Uterus (tissue), 4 donors: ENCODE data around the gene IGSF3. TPM values are rescaled to one million over a fixed set of nuclear protein-coding genes. Genes with fewer than 3 reads are reported as not detected.

Experiments used
- DNase-seq, 2 donors: peaks; one replicate each; pipeline ENCODE4 v3.0.0-alpha.2; 2019 to 2020
- H3K27ac ChIP-seq, 2 donors: fragments of 200-600 bp; sonication (generic); 1 replicate in 1 of 2; 2 replicates in 1 of 2; pipeline ENCODE4 v1.5.1; 2016 to 2018
- H3K27me3 ChIP-seq, 2 donors: fragments of 200-600 bp; sonication (generic); one replicate each; pipeline ENCODE4 v1.5.1; 2018 to 2019; ENCODE audit warnings: control low read depth in 1 of 2
- H3K36me3 ChIP-seq, 2 donors: fragments of 200-600 bp; sonication (generic); one replicate each; pipeline ENCODE4 v1.5.1; 2019; ENCODE audit warnings: control low read depth in 1 of 2
- H3K4me1 ChIP-seq, 2 donors: fragments of 200-600 bp; sonication (generic); one replicate each; pipeline ENCODE4 v1.5.1; 2018 to 2019; ENCODE audit warnings: control low read depth in 1 of 2
- H3K4me3 ChIP-seq, 2 donors: fragments of 200-600 bp; sonication (generic); 1 replicate in 1 of 2; 2 replicates in 1 of 2; pipeline ENCODE4 v1.5.1; 2018 to 2019; ENCODE audit warnings: mild to moderate bottlenecking in 1 of 2
- H3K9me3 ChIP-seq, 2 donors: fragments of 200-600 bp; sonication (generic); one replicate each; pipeline ENCODE4 v1.5.1; 2019; ENCODE audit warnings: control low read depth in 1 of 2
- POLR2A ChIP-seq, 2 donors: fragments of 450-650 bp; IDR thresholded peaks; one replicate each; pipeline ENCODE4 v1.6.1; 2016; ENCODE audit warnings: antibody characterized with exemption in 2 of 2, mild to moderate bottlenecking in 1 of 2, moderate library complexity in 1 of 2
- intact Hi-C: fragments of 100-400 bp; cut with DNase I; formaldehyde crosslinking; loops from one replicate; pipeline ENCODE4 v1.15.1; 2023; ENCODE audit warnings: low total_unique reads
- total RNA-seq, 4 donors: library from RNA; depleted of rRNA in 3 of 4; stranded (reverse); fragments of >200 nt in 3 of 4; gene quantifications; one replicate each; pipeline versions ENCODE4 v1.1.0 to v1.2.4, GENCODE V29; 2014 to 2023
- TF ChIP-seq, protein P1 (sequence below), 4 experiments: fragments of 200-600 bp in 2 of 4; fragments of 450-650 bp in 2 of 4; sonication (generic) in 2 of 4; IDR thresholded peaks; one replicate each; pipeline ENCODE4 v1.5.1; 2016 to 2019; ENCODE audit warnings: antibody characterized with exemption in 4 of 4, mild to moderate bottlenecking in 2 of 4, moderate library complexity in 1 of 4
- donor health status: DM: yes; HTN: yes; CAD: no.

Gene IGSF3
- total RNA-seq, 4 donors from 2014 or later, result 3.8 to 35.6 (median 8.4) TPM

DNA sequence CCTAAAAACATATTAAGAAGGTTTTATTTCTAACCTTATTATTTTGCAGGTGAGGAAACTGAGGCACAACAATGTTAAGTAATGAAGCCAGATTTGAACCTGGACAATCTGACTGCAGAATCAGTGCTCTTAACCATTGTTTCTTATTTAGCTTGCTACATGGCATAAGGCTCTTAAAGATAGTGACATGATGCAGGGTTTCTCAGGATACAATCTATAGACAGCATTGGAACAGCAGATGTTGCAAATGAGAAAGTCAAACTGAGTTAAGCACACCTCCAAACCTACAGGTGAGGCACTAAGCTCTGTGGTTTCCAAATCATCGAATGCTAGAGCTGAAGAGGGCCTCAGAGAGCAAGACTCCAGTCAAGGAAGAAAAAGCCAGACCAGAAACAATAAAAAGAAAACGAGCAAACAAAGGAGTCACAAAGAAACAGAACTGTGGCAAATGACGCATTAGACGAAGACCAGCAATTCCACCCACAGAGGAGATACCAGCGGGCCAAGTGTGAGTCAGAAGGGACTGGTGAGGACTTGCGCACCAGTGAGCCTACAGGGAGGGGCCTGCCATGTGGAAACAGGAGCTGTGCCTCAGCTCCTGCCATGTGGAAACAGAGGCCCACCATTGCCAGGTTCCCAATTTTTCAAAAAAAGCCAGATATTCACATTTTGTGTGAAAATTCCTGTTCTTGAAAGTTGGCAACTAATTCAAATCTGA, 111.1 kb downstream of the IGSF3 start:
- Histone ChIP-seq H3K27me3 (no peaks in the 10 kb centered on the region), H3K4me3 (no peak overlapping the region), H3K27ac (no peak overlapping the region), H3K9me3 (no peaks in the 10 kb centered on the region), H3K36me3 (no peaks in the 10 kb centered on the region), H3K4me1 (no peaks in the 10 kb centered on the region)
- intact Hi-C loops, result no loop called here
- no peak for DNase-seq
- no peak for TF ChIP-seq POLR2A (IDR thresholded peaks at IDR 0.05)
- TF ChIP-seq, protein P1, sequence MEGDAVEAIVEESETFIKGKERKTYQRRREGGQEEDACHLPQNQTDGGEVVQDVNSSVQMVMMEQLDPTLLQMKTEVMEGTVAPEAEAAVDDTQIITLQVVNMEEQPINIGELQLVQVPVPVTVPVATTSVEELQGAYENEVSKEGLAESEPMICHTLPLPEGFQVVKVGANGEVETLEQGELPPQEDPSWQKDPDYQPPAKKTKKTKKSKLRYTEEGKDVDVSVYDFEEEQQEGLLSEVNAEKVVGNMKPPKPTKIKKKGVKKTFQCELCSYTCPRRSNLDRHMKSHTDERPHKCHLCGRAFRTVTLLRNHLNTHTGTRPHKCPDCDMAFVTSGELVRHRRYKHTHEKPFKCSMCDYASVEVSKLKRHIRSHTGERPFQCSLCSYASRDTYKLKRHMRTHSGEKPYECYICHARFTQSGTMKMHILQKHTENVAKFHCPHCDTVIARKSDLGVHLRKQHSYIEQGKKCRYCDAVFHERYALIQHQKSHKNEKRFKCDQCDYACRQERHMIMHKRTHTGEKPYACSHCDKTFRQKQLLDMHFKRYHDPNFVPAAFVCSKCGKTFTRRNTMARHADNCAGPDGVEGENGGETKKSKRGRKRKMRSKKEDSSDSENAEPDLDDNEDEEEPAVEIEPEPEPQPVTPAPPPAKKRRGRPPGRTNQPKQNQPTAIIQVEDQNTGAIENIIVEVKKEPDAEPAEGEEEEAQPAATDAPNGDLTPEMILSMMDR (IDR thresholded peaks at IDR 0.05), result no peak

DNA sequence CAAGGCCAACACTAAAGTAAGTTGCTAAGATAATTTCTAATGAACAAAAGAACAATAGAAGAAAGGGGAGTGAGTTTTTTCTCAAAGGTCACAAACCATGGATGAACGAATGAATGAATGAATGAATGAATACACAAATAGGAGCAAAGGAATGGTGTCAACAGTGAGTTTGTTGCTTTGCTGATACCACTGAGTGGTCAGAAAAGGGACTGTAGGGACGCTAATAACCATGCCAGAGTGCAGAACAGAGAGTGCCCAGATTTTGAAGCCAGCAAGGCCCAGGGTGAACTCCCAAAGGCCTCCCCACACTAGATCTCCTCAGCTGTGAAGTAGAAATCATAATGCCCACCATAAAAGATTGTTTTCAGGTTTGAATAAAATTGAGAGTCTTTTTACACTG, 112.6 kb downstream of the IGSF3 start:
- Histone ChIP-seq H3K36me3 (no peaks in the 10 kb centered on the region), H3K4me3 (no peak overlapping the region), H3K4me1 (no peaks in the 10 kb centered on the region), H3K9me3 (no peaks in the 10 kb centered on the region), H3K27me3 (no peaks in the 10 kb centered on the region), H3K27ac (no peak overlapping the region)
- DNase-seq, result no peak
- intact Hi-C loops, result no loop called here
- TF ChIP-seq POLR2A (IDR thresholded peaks at IDR 0.05), result no peak
- TF ChIP-seq, protein P1 (IDR thresholded peaks at IDR 0.05), result no peak

DNA sequence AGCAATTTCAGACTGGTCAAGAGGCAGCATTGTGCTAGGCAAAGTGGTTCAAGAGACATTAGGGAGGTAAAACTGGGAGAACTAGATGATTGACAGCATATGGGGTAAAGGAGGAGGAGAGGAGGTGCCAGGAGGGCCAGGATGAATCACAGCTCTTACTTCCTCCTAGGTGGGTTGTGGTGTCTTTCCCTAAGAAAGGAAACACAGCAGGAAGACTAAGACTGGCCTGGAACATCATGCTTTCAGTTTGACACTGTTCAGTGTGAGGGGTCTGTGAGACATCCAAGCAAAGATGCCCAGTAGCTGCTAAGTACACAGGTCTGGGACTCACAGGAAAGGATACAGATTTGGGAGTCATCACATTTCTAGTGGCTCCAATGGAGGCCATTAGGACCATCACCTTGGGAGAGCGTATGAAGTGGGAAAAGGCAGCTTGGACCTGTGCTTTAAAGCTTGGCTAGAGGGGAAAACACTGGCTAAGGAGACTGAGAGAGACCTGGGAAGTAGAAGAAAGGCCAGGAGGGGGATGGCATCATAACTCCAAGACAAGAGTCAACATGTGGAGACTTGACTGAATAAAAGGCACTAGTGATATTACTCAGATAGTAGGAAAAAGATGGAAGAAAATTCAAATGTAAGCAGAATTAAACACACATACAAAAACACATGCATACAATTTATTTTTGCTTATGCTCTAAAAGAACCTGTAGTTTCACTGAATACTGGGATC, 114.0 kb downstream of the IGSF3 start:
- H3K36me3 ChIP-seq, result no peaks in the 10 kb centered on the region
- intact Hi-C loops, result no loop called here
- TF ChIP-seq, protein P1 (IDR thresholded peaks at IDR 0.05), result no peak
- no peak for TF ChIP-seq POLR2A (IDR thresholded peaks at IDR 0.05)
- no peak overlapping the region for H3K27ac ChIP-seq
- no peaks in the 10 kb centered on the region for H3K4me1 ChIP-seq
- no peaks in the 10 kb centered on the region for H3K9me3 ChIP-seq
- no peaks in the 10 kb centered on the region for H3K27me3 ChIP-seq
- H3K4me3 ChIP-seq, result no peak overlapping the region
- DNase-seq, result no peak

DNA sequence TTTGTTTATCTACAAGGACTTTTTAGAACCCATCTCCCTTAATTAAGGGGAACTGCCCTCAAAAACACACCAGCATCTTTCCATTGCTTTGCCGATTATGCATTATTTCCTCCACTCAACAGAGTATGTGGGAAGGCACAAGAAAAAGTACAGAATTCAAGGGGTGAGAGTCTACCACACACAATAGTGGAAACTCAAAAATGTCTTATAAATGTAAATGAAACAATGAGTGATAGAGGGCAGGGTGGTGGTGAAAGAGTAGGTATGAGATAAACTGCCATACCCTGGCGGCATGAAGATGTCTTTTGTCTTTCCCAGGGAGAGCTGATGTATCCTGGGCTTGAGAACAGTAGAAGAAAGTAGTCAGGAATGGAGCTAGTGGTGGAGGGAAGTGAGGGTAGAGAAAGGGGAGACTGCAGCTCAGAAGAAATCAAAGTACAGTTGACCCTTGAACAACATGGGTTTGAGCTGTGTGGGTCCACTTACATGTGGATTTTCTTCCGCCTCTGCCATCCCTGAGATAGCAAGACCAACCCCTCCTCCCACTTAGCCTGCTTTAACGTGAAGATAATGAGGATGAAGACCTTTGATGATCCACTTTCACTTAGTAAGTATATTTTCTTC, 121.1 kb downstream of the IGSF3 start:
- DNase-seq, result no peak
- no peaks in the 10 kb centered on the region for H3K36me3 ChIP-seq
- no peaks in the 10 kb centered on the region for H3K9me3 ChIP-seq
- H3K27me3 ChIP-seq, result no peaks in the 10 kb centered on the region
- intact Hi-C loops, result no loop called here
- TF ChIP-seq, protein P1 (IDR thresholded peaks at IDR 0.05), result no peak
- no peak for TF ChIP-seq POLR2A (IDR thresholded peaks at IDR 0.05)
- no peaks in the 10 kb centered on the region for H3K4me1 ChIP-seq
- H3K4me3 ChIP-seq, result no peak overlapping the region
- H3K27ac ChIP-seq, result no peak overlapping the region

DNA sequence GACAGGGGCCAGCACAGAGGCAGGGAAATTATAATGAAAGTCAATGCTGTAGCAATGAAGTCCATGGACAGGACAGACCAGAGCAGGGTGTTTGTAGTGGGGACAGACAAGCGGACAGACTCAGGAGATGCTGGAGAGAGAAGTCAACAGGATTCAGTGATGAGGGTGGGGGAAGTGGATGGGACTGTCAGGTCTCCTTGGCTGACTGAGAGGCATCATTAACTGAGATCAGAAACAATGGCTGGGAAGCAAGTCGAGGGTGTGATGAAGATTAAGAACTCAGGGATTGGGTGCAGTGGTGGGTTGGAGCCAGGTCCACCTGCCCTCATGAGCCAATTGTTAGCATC, 122.2 kb downstream of the IGSF3 start:
- H3K36me3 ChIP-seq, result no peaks in the 10 kb centered on the region

More for the DNA sequence above, 122.2 kb downstream of the IGSF3 start:
- no peaks in the 10 kb centered on the region for H3K9me3 ChIP-seq
- H3K4me1 ChIP-seq, result no peaks in the 10 kb centered on the region
- intact Hi-C loops, result no loop called here
- TF ChIP-seq POLR2A (IDR thresholded peaks at IDR 0.05), result no peak
- TF ChIP-seq, protein P1 (IDR thresholded peaks at IDR 0.05), result no peak
- no peak for DNase-seq
- H3K27me3 ChIP-seq, result no peaks in the 10 kb centered on the region
- H3K4me3 ChIP-seq, result no peak overlapping the region
- no peak overlapping the region for H3K27ac ChIP-seq
